LNCaP clone FGC (cell line): ENCODE results near the gene GPER1.

Experiments used
- DNase-seq: peaks from one replicate; pipeline ENCODE4 v3.0.0-alpha.2; 2011; ENCODE audit warnings: low read depth
- H3K4me3 ChIP-seq: 2 replicates; pipeline ENCODE4 v1.5.1; 2011; ENCODE audit warnings: mild to moderate bottlenecking, low read depth, low read length, control low read depth
- CTCF ChIP-seq: IDR thresholded peaks from 2 replicates; pipeline ENCODE4 v1.5.1; 2012; ENCODE audit warnings: mild to moderate bottlenecking; ENCODE audit not compliant: control insufficient read depth, insufficient read depth; ENCODE audit errors: extremely low read depth

Gene GPER1

GRCh38 chr7:1104516-1105179, 16.7 kb downstream of the GPER1 start:
- no peak for TF ChIP-seq CTCF
- DNase-seq = no peak
- no peak overlapping the region for H3K4me3 ChIP-seq

- no peak overlapping the region for H3K4me3 ChIP-seq
- no peak for TF ChIP-seq CTCF
- DNase-seq = no peak
These were observed 17.3 kb downstream of the GPER1 start for GRCh38 chr7:1105189-1105588.

- DNase-seq = no peak
- no peak for TF ChIP-seq CTCF
- no peak overlapping the region for H3K4me3 ChIP-seq
These were observed 18.3 kb downstream of the GPER1 start for GRCh38 chr7:1106063-1106792.

- no peak for DNase-seq
- no peak overlapping the region for H3K4me3 ChIP-seq
These were observed 19.0 kb downstream of the GPER1 start for GRCh38 chr7:1106793-1107421.

GRCh38 chr7:1108264-1108920, 20.5 kb downstream of the GPER1 start:
- TF ChIP-seq CTCF = no peak
- DNase-seq = no peak
- no peak overlapping the region for H3K4me3 ChIP-seq

More at GRCh38 chr7:1106793-1107421, 19.0 kb downstream of the GPER1 start:
- TF ChIP-seq CTCF = no peak

GRCh38 chr7:1109581-1110310, 21.8 kb downstream of the GPER1 start:
- DNase-seq = no peak
- no peak for TF ChIP-seq CTCF
- H3K4me3 ChIP-seq = no peak overlapping the region
